CD4-positive, alpha-beta T cell (primary cell): ENCODE measurements around the gene PSMB3. TPM values are rescaled to one million over a fixed set of nuclear protein-coding genes. Genes with fewer than 3 reads are reported as not detected.

Experiments used
- ATAC-seq: fragments of 200-7000 bp; cut with Tn5 transposase; one replicate; pipeline ENCODE4 v1.10.0; 2022; ENCODE audit warnings: mild to moderate bottlenecking; ENCODE audit not compliant: poor library complexity
- CTCF ChIA-PET: fragments of 350-600 bp; sonication (Branson Sonifier 250); formaldehyde crosslinking; loops from one replicate; lab custom pipeline; 2021; ENCODE audit warnings: antibody characterized with exemption, inconsistent platforms; lab: Charles Lee
- POLR2A ChIA-PET: fragments of 350-600 bp; sonication (Branson Sonifier 250); formaldehyde crosslinking; loops from one replicate; lab custom pipeline; 2021; ENCODE audit warnings: antibody characterized with exemption, inconsistent platforms; lab: Charles Lee
- DNase-seq, 14 experiments: peaks; one replicate each; pipeline ENCODE4 v3.0.0-alpha.2; 2013 to 2020; ENCODE audit warnings: mixed read lengths in 2 of 14
- H3K27ac ChIP-seq, 2 donors: one replicate each; pipeline versions ENCODE4 v1.5.1 to v1.7.0; 2013; ENCODE audit warnings: low read length in 2 of 2, low read depth in 1 of 2, mild to moderate bottlenecking in 1 of 2
- H3K27me3 ChIP-seq, 2 experiments: 1 replicate in 1 of 2; 2 replicates in 1 of 2; pipeline versions ENCODE4 v1.6.1 to v1.7.0; 2013; ENCODE audit warnings: low read length in 2 of 2, control low read depth in 1 of 2, mild to moderate bottlenecking in 1 of 2, moderate library complexity in 1 of 2; ENCODE audit not compliant: insufficient read depth in 2 of 2, control insufficient read depth in 1 of 2
- H3K36me3 ChIP-seq: one replicate; pipeline ENCODE4 v1.6.1; 2013; ENCODE audit warnings: low read length, control low read depth; ENCODE audit not compliant: insufficient read depth
- H3K4me1 ChIP-seq: one replicate; pipeline ENCODE4 v1.6.1; 2013; ENCODE audit warnings: low read length, control low read depth; ENCODE audit not compliant: insufficient read depth
- H3K4me3 ChIP-seq: one replicate; pipeline ENCODE4 v1.5.1; 2013; ENCODE audit warnings: mild to moderate bottlenecking, low read length, moderate library complexity
- H3K9me3 ChIP-seq, 2 experiments: 1 replicate in 1 of 2; 2 replicates in 1 of 2; pipeline versions ENCODE4 v1.6.1 to v1.7.0; 2013; ENCODE audit warnings: low read length in 2 of 2, mild to moderate bottlenecking in 2 of 2, control low read depth in 1 of 2, moderate library complexity in 1 of 2; ENCODE audit not compliant: control insufficient read depth in 1 of 2, insufficient read depth in 1 of 2
- H3K27ac Mint-ChIP-seq: one replicate; pipeline ENCODE4 v1.8.0; 2020; ENCODE audit warnings: mixed read lengths
- H3K27me3 Mint-ChIP-seq: one replicate; pipeline ENCODE4 v1.8.0; 2021; ENCODE audit warnings: mixed read lengths
- H3K36me3 Mint-ChIP-seq: one replicate; pipeline ENCODE4 v1.8.0; 2021; ENCODE audit warnings: low read depth, mixed read lengths
- H3K4me1 Mint-ChIP-seq: one replicate; pipeline ENCODE4 v1.8.0; 2021; ENCODE audit warnings: low read depth, mixed read lengths
- H3K4me3 Mint-ChIP-seq: one replicate; pipeline ENCODE4 v1.8.0; 2020; ENCODE audit warnings: mild to moderate bottlenecking, mixed read lengths
- H3K9me3 Mint-ChIP-seq: one replicate; pipeline ENCODE4 v1.8.0; 2020; ENCODE audit warnings: mixed read lengths
- intact Hi-C, 2 experiments: fragments of 100-400 bp; cut with DNase I in 1 of 2; cut with micrococcal nuclease in 1 of 2; formaldehyde crosslinking; loops; one replicate each; pipeline versions ENCODE4 v1.15.1 to v1.9.0; 2023 to 2025; cut with DNase I, micrococcal nuclease
- total RNA-seq, 174 experiments: library from RNA in 2 of 174; stranded (reverse) in 2 of 174; gene quantifications; one replicate each; pipeline ENCODE4 v1.2.3 and lab custom pipeline; 2021 to 2026
- TF ChIP-seq, protein P1 (sequence below): fragments of 200-600 bp; IDR thresholded peaks from one replicate; pipeline ENCODE4 v1.8.0; 2022; ENCODE audit warnings: antibody characterized with exemption, mild to moderate bottlenecking

Gene PSMB3
- total RNA-seq, 2 experiments from 2014 or later, result 46.6 to 55.0 TPM

DNA sequence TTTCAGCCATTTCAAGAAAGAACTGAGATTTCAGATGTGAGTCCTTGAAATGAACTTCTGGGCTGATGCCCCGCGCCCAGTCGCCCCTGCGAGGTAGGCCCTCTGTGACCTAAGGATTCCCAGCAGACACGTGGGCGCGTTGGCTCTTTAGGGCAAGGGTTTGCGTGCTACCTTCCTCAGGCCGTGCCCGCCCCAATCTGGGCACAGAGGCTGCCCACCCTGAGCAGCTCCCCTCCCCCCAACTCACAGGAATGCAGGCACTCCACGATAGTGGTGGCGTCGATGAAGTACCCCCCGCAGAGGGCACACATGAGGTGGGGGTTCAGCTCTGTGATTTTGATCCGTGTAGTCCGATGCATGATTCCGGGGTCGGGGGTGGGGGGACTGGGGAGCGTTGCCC lies 12.5 kb upstream of the PSMB3 start:
- CTCF ChIA-PET, result no interaction called here
- ATAC-seq, result no peak
- Mint-ChIP-seq H3K4me3 (no peak overlapping the region), H3K9me3 (no peaks in the 10 kb centered on the region), H3K4me1 (peaks cover 4% of the 10 kb centered on the region), H3K36me3 (no peaks in the 10 kb centered on the region), H3K27me3 (peaks cover 13% of the 10 kb centered on the region), H3K27ac (no peak overlapping the region)
- TF ChIP-seq, protein P1, sequence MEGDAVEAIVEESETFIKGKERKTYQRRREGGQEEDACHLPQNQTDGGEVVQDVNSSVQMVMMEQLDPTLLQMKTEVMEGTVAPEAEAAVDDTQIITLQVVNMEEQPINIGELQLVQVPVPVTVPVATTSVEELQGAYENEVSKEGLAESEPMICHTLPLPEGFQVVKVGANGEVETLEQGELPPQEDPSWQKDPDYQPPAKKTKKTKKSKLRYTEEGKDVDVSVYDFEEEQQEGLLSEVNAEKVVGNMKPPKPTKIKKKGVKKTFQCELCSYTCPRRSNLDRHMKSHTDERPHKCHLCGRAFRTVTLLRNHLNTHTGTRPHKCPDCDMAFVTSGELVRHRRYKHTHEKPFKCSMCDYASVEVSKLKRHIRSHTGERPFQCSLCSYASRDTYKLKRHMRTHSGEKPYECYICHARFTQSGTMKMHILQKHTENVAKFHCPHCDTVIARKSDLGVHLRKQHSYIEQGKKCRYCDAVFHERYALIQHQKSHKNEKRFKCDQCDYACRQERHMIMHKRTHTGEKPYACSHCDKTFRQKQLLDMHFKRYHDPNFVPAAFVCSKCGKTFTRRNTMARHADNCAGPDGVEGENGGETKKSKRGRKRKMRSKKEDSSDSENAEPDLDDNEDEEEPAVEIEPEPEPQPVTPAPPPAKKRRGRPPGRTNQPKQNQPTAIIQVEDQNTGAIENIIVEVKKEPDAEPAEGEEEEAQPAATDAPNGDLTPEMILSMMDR, result no peak
- POLR2A ChIA-PET, result no interaction called here
- H3K27ac ChIP-seq, result no peak overlapping the region
- no peak overlapping the region for H3K4me3 ChIP-seq
- H3K36me3 ChIP-seq, result no peaks in the 10 kb centered on the region
- peaks cover 0 to 5% of the 10 kb centered on the region in 2 experiments for H3K27me3 ChIP-seq
- peaks cover 5% of the 10 kb centered on the region for H3K4me1 ChIP-seq
- intact Hi-C loops, result no loop called here
- no peaks in the 10 kb centered on the region for H3K9me3 ChIP-seq
- DNase-seq, result no peak

DNA sequence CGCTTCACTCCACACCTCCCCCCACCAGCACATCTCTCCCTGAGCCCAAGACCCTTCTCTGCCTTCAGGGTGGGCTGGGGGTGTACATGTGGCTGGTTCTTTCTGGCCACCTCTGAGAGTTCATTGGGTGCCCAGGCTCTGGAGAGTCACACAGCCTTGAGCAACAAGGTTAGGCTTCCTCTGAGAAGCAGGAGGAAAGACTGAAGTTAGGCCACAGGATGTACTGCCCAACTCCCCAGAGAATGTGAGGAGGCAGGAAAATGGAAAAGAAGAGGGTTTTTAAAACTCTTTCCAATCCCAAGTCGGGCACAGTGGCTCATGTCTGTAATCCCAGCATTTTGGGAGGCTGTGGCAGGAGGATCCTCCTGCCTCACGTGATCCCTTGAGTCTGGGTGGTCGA lies 11.7 kb upstream of the PSMB3 start:
- Histone ChIP-seq H3K27me3 (peaks cover 5 to 10% of the 10 kb centered on the region in 2 experiments), H3K9me3 (no peaks in the 10 kb centered on the region), H3K27ac (no peak overlapping the region), H3K4me3 (no peak overlapping the region), H3K36me3 (no peaks in the 10 kb centered on the region), H3K4me1 (no peaks in the 10 kb centered on the region)
- Mint-ChIP-seq H3K9me3 (no peaks in the 10 kb centered on the region), H3K4me3 (no peak overlapping the region), H3K4me1 (peaks cover under 1% of the 10 kb centered on the region), H3K27ac (no peak overlapping the region), H3K36me3 (no peaks in the 10 kb centered on the region), H3K27me3 (peaks cover 17% of the 10 kb centered on the region)
- ATAC-seq, result no peak
- TF ChIP-seq, protein P1, result no peak
- ChIA-PET POLR2A (no interaction called here), CTCF (no interaction called here)
- intact Hi-C loops, result no loop called here
- no peak for DNase-seq

DNA sequence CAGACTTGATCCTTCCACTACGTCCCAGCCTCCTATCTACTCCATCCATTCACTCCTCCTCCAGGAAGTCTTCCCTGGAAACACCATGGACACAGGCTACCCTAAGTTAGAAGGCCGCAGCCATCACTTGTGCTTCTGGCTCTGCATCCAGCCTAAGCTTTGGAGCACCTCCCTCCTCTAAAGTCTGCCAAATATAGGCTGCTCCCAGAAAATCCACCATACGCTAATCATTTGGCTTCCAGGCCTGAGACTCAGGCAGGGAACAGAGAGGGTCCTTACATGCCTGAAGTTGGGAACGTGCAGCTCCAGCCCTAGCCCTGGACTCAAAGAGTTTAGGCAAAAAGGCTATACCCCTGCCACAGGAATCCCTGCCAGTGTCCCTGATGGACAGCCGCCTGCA lies 11.1 kb upstream of the PSMB3 start:
- H3K4me1 Mint-ChIP-seq, result peaks cover 7% of the 10 kb centered on the region
- no peak overlapping the region for H3K4me3 Mint-ChIP-seq
- H3K9me3 Mint-ChIP-seq, result no peaks in the 10 kb centered on the region
- POLR2A ChIA-PET, result no interaction called here
- Histone ChIP-seq H3K27me3 (peaks cover 11 to 15% of the 10 kb centered on the region in 2 experiments), H3K4me3 (no peak overlapping the region), H3K9me3 (no peaks in the 10 kb centered on the region), H3K36me3 (no peaks in the 10 kb centered on the region), H3K27ac (no peak overlapping the region), H3K4me1 (peaks cover 3% of the 10 kb centered on the region)
- H3K27me3 Mint-ChIP-seq, result peaks cover 24% of the 10 kb centered on the region
- CTCF ChIA-PET, result no interaction called here
- no peaks in the 10 kb centered on the region for H3K36me3 Mint-ChIP-seq
- TF ChIP-seq, protein P1, result no peak
- H3K27ac Mint-ChIP-seq, result no peak overlapping the region
- DNase-seq, result no peak
- intact Hi-C loops, result no loop called here
- no peak for ATAC-seq
